Lower leg skin (tissue), 4 donors: ENCODE results near the gene SEC61B. TPM values are rescaled to one million over a fixed set of nuclear protein-coding genes. Genes with fewer than 3 reads are reported as not detected.

Source experiments
- DNase-seq, 2 donors: peaks; one replicate each; pipeline ENCODE4 v3.0.0-alpha.2; 2019; ENCODE audit warnings: low spot score in 2 of 2
- H3K4me3 ChIP-seq: fragments of 200-600 bp; sonication (generic); 2 replicates; pipeline ENCODE4 v1.5.1; 2017; ENCODE audit warnings: mild to moderate bottlenecking, low read depth; ENCODE audit not compliant: poor library complexity, severe bottlenecking
- POLR2A ChIP-seq, 2 donors: fragments of 450-650 bp; IDR thresholded peaks; one replicate each; pipeline ENCODE4 v1.6.1; 2016 to 2017; ENCODE audit warnings: antibody characterized with exemption in 2 of 2, mild to moderate bottlenecking in 1 of 2, moderate library complexity in 1 of 2
- WGBS, 2 donors: methylation state at CpG; one replicate each; pipeline ENCODE4 v1.1.5; 2018; 5-methylcytosine and 5-hydroxymethylcytosine counted together
- intact Hi-C: fragments of 100-400 bp; cut with DNase I; formaldehyde crosslinking; loops from one replicate; pipeline ENCODE4 v1.15.0; 2023; ENCODE audit warnings: low total_unique reads
- total RNA-seq, 4 donors: library from RNA; depleted of rRNA; stranded (reverse); fragments of >200 nt; gene quantifications; one replicate each; pipeline ENCODE4 v1.1.0, GENCODE V29; 2016
- TF ChIP-seq, protein P1 (sequence below), 3 donors: fragments of 450-650 bp; IDR thresholded peaks; one replicate each; pipeline ENCODE4 v1.5.1; 2016; ENCODE audit warnings: antibody characterized with exemption in 3 of 3, mild to moderate bottlenecking in 3 of 3, moderate library complexity in 2 of 3

Gene SEC61B
- total RNA-seq, 4 donors from 2014 or later: 58.6 to 82.0 (median 75.4) TPM

DNA sequence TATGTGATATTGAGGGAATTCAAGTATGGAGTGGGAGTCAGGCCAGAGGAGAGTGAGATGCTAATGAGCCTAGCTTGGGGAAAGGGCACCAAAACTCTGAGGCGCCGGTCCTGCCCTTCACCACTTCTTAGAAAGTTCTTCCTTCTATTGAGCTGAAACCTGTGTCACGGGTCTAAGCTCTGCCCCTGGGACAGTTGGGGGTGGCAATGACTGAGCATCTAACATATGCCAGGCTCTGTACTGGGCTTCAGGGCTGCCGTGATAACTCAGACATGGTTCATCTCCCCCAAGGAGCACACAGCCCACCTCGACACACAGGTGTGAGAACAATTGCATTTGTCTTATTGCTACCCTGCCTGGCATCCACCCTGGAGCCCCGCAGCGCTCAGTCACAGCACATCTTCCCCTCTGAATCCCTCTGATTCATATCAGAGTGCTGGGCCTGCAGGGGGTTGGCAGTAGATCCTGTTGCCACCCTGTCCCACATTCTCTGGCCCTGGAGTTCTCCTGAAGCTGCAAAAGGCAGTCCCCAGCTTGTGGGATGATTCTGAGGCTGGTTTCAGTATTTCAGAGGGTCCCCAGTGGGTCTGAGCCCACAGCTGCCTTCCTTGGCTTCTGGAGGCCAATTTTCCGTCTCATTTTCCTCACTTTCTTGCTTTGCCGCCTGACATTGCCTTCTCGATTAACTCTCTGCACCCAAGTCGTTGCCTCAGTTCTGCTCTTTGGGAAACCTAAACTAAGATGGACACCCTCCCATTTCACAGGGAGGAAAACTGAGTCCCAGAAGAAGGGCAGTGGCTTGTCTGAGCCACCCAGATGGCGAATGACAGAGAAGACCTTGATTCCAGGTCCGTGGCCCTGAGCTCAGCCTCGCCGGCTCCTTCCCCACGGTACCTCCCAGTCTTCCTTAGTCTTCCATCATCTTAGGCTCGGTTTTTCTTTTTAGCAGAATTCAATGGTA, 42.9 kb upstream of the SEC61B start:
- intact Hi-C loops: no loop called here
- 85 to 93% methylated on average over 17 of the region's 17 CpGs for WGBS, 2 donors

GRCh38 chr9:99180199-99180598, 41.9 kb upstream of the SEC61B start:
- WGBS, 2 donors: 88 to 96% methylated on average over 1 of the region's 1 CpG
- H3K4me3 ChIP-seq: no peak overlapping the region
- DNase-seq: no peak
- TF ChIP-seq, protein P1, sequence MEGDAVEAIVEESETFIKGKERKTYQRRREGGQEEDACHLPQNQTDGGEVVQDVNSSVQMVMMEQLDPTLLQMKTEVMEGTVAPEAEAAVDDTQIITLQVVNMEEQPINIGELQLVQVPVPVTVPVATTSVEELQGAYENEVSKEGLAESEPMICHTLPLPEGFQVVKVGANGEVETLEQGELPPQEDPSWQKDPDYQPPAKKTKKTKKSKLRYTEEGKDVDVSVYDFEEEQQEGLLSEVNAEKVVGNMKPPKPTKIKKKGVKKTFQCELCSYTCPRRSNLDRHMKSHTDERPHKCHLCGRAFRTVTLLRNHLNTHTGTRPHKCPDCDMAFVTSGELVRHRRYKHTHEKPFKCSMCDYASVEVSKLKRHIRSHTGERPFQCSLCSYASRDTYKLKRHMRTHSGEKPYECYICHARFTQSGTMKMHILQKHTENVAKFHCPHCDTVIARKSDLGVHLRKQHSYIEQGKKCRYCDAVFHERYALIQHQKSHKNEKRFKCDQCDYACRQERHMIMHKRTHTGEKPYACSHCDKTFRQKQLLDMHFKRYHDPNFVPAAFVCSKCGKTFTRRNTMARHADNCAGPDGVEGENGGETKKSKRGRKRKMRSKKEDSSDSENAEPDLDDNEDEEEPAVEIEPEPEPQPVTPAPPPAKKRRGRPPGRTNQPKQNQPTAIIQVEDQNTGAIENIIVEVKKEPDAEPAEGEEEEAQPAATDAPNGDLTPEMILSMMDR (IDR thresholded peaks at IDR 0.05): no peak
- no peak for TF ChIP-seq POLR2A (IDR thresholded peaks at IDR 0.05)
- intact Hi-C loops: loop anchor here (10.0 kb wide), 1 partner anchor 1255 kb away; no protein-coding TSS in a partner anchor

More for the DNA sequence above, 42.9 kb upstream of the SEC61B start:
- DNase-seq: peak in 1 of 2 donors; percentile 49
- H3K4me3 ChIP-seq: no peak overlapping the region
- TF ChIP-seq, protein P1 (IDR thresholded peaks at IDR 0.05): no peak
- no peak for TF ChIP-seq POLR2A (IDR thresholded peaks at IDR 0.05)

- TF ChIP-seq POLR2A (IDR thresholded peaks at IDR 0.05): no peak
- TF ChIP-seq, protein P1 (IDR thresholded peaks at IDR 0.05): no peak
- DNase-seq: peak in 1 of 2 donors; percentile 78
- WGBS, 2 donors: 87 to 91% methylated on average over 9 of the region's 9 CpGs
- H3K4me3 ChIP-seq: no peak overlapping the region
- intact Hi-C loops: loop anchor here (10.0 kb wide), 1 partner anchor 1254 kb away; no protein-coding TSS in a partner anchor
These were observed 41.4 kb upstream of the SEC61B start for GRCh38 chr9:99180662-99181061.

- 64 to 68% methylated on average over 2 of the region's 2 CpGs for WGBS, 2 donors
- intact Hi-C loops: loop anchor here (10.0 kb wide), 1 partner anchor 1254 kb away; no protein-coding TSS in a partner anchor
- TF ChIP-seq, protein P1 (IDR thresholded peaks at IDR 0.05): no peak
- no peak for TF ChIP-seq POLR2A (IDR thresholded peaks at IDR 0.05)
- DNase-seq: no peak
- H3K4me3 ChIP-seq: no peak overlapping the region
These were observed 40.9 kb upstream of the SEC61B start for GRCh38 chr9:99181206-99181605.

GRCh38 chr9:99181621-99182020, 40.5 kb upstream of the SEC61B start:
- DNase-seq: peak in 1 of 2 donors; percentile 15
- H3K4me3 ChIP-seq: no peak overlapping the region
- 83 to 88% methylated on average over 4 of the region's 4 CpGs for WGBS, 2 donors
- intact Hi-C loops: loop anchor here (10.0 kb wide), 1 partner anchor 1253 kb away; no protein-coding TSS in a partner anchor
- TF ChIP-seq, protein P1 (IDR thresholded peaks at IDR 0.05): no peak
- TF ChIP-seq POLR2A (IDR thresholded peaks at IDR 0.05): no peak
